Activated CD8-positive, alpha-beta memory T cell treated with anti-CD3 and anti-CD28 coated beads for 36 hours (primary cell): ENCODE data around the gene CACNA2D4. TPM values are rescaled to one million over a fixed set of nuclear protein-coding genes. Genes with fewer than 3 reads are reported as not detected.

Experiments used
- CTCF ChIA-PET: fragments of 350-600 bp; sonication (Branson Sonifier 250); formaldehyde crosslinking; loops from one replicate; lab custom pipeline; 2021; ENCODE audit warnings: antibody characterized with exemption; lab: Charles Lee
- POLR2A ChIA-PET: fragments of 350-600 bp; sonication (Branson Sonifier 250); formaldehyde crosslinking; loops from one replicate; lab custom pipeline; 2021; ENCODE audit warnings: antibody characterized with exemption; lab: Charles Lee
- total RNA-seq, 2 experiments: library from RNA; stranded (reverse); gene quantifications; one replicate each; pipeline ENCODE4 v1.2.3, GENCODE V29; 2021

The CACNA2D4 gene
- total RNA-seq, 2 experiments from 2014 or later, result 4.1 to 6.2 TPM

- POLR2A ChIA-PET, result no interaction called here
These were observed 105.7 kb downstream of the CACNA2D4 start for GRCh38 chr12:1812650-1813302.

GRCh38 chr12:1811948-1812291 lies 106.5 kb downstream of the CACNA2D4 start:
- ChIA-PET POLR2A (interaction anchor here (0.7 kb wide), 1 partner anchor 211 kb away, joined by 3 read pairs; no protein-coding TSS in a partner anchor), CTCF (interaction anchor here (0.9 to 1.1 kb wide), 2 partner anchors 14 to 21 kb away, joined by 3 read pairs; no protein-coding TSS in a partner anchor)

More at GRCh38 chr12:1812650-1813302, 105.7 kb downstream of the CACNA2D4 start:
- CTCF ChIA-PET, result interaction anchor here (0.7 to 1.1 kb wide), 3 partner anchors 13 to 178 kb away, joined by 3 read pairs; no protein-coding TSS in a partner anchor

- CTCF ChIA-PET, result no interaction called here
- POLR2A ChIA-PET, result interaction anchor here (0.7 kb wide), 1 partner anchor 210 kb away, joined by 3 read pairs; no protein-coding TSS in a partner anchor
These were observed 107.0 kb downstream of the CACNA2D4 start for GRCh38 chr12:1811281-1811947.

GRCh38 chr12:1810931-1811280 lies 107.5 kb downstream of the CACNA2D4 start:
- CTCF ChIA-PET, result no interaction called here
- POLR2A ChIA-PET, result no interaction called here

- CTCF ChIA-PET, result no interaction called here
- POLR2A ChIA-PET, result no interaction called here
These were observed 108.1 kb downstream of the CACNA2D4 start for GRCh38 chr12:1810201-1810930.

DNA sequence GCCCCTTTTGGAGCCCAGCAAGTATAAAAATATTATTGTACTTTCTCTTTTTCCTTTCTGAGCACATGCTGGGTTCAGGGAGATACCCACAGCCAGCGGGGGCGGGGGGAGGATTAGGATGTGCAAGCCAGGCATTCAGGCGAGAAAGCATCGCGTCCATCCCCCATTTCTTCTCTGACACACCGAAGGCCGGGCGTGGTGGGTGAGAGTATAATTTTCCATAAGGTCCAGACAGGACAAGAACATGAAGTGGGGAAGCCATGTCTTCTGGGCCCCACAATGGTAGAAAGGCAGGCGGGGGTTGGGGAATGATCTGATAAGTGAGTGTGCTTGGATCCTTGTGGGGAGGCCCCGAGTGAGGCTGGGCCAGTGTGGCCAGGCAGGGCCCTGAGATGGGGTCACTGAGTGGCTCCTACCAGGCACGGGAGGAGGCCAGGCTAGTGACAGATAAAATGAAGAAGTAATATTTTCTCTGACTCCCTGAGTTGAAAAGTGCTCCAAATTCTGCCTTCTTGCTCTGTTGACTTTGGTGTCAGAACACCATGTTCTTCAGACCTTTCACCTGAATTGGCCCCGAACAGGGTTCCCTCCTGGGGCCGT lies 108.8 kb downstream of the CACNA2D4 start:
- ChIA-PET POLR2A (no interaction called here), CTCF (no interaction called here)

DNA sequence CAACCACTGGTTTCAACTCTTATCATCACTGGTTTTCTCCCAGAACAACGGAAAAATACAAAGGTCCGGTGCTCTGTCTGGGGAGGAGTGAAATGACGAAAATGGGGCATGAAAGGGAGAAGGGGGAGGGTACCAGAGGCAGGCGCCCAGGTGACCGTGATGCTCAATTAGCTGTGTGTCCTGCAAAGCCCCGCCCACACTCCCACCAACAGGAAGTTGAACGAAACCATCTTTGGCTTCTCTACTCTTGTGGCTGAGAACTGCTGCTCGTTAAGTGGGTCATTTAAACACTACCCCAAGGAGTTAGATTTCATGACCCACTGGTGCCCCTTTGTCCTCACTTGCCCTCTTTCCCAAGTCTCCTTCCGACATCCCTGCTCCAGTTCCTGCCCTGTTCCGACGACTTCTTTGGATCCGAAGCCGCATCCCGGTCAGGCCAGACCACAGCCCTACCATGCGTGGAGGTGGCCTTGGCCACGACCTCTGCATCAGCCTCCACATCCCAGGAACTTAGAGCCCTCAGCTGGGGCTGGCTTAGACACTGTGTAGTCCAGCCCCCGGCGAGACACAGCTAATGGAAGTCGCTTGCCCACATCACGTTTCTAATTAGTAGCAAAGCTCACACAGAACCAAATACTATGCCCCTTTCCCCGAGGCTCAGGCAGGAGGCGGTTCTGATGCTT lies 109.5 kb downstream of the CACNA2D4 start:
- POLR2A ChIA-PET, result no interaction called here
- CTCF ChIA-PET, result no interaction called here

- ChIA-PET CTCF (no interaction called here), POLR2A (no interaction called here)
These were observed 110.2 kb downstream of the CACNA2D4 start for GRCh38 chr12:1808036-1808797.

GRCh38 chr12:1807087-1807860 lies 111.2 kb downstream of the CACNA2D4 start:
- CTCF ChIA-PET, result interaction anchor here (0.9 kb wide), 1 partner anchor 88 kb away, joined by 3 read pairs; no protein-coding TSS in a partner anchor

DNA sequence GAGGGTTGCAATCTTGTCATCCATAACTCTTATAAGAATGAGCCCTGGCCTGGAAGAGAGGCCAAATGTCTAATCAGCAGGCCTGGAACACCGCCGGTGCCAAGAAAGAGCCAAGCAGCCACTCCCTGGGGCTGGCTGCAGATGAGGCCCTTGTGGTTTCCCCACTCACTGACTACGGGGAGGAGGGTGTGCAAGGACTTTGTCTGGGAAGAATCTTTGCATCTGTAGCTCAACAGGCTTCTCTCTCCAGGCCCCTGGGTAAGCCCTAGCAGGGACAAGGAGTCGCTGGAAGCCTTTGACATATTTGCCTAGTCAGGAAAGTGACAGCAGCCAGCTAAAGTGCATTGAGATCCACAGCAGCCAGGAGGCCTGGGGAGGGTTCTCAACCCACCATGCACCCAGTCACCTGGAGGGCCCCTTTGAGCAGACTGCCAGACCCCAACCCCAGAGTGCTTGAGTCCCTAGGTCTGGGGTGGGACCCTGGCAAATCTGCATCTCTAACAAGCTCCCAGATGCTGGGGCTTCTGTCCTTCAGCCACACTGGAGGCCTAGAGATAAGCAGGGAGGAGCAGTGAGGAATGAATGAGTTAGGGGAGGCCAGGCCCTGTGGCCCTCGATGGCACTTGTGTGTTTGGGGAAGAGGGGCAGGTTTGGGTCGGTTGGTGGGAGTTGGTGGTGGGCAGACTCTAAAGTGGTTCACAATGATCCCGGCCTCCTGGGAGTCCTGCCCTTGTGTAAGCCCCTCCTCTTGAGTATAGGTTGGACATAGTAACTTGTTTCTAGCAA lies 112.0 kb downstream of the CACNA2D4 start:
- ChIA-PET CTCF (interaction anchor here (0.9 kb wide), 1 partner anchor 89 kb away, joined by 3 read pairs; no protein-coding TSS in a partner anchor), POLR2A (interaction anchor here (0.6 kb wide), 1 partner anchor 10 kb away, joined by 3 read pairs; no protein-coding TSS in a partner anchor)

More at GRCh38 chr12:1807087-1807860, 111.2 kb downstream of the CACNA2D4 start:
- POLR2A ChIA-PET, result no interaction called here

GRCh38 chr12:1805441-1806081 lies 112.9 kb downstream of the CACNA2D4 start:
- CTCF ChIA-PET, result no interaction called here
- POLR2A ChIA-PET, result no interaction called here

- ChIA-PET CTCF (interaction anchor here (1.9 kb wide), 1 partner anchor 135 kb away, joined by 6 read pairs; no protein-coding TSS in a partner anchor), POLR2A (no interaction called here)
These were observed 113.7 kb downstream of the CACNA2D4 start for GRCh38 chr12:1804545-1805332.

DNA sequence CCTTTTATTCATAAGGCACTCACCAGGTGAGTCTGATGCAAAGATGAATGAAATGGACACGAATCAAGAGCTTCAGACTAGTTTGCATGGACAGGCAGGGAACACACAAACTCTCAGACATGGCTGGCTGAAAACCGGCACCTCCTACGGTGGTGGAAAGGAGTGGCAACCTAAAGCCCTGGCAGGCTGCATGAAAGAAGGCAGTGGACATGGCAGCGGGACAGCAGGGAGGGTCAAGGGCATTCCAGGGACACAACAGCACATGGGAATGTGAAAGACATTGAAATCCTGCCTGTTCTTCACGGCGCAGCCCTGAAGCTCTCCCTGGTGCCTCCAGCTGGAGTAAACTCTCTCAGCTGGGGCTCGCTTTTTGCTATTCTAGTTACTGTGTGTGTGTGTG lies 114.7 kb downstream of the CACNA2D4 start:
- POLR2A ChIA-PET, result interaction anchor here (0.7 kb wide), 1 partner anchor 684 kb away, joined by 3 read pairs; no protein-coding TSS in a partner anchor
- CTCF ChIA-PET, result interaction anchor here (1.9 kb wide), 1 partner anchor 136 kb away, joined by 6 read pairs; no protein-coding TSS in a partner anchor

- POLR2A ChIA-PET, result no interaction called here
- CTCF ChIA-PET, result interaction anchor here (0.7 to 4.6 kb wide), 2 partner anchors 10 to 138 kb away, joined by 3 to 25 read pairs; no protein-coding TSS in a partner anchor
These were observed 117.0 kb downstream of the CACNA2D4 start for GRCh38 chr12:1801303-1801975.
